Activated CD4-positive, alpha-beta T cell treated with anti-CD3 and anti-CD28 coated beads, Interleukin-2, Interleukin-4, amounts not matched to agents 100 ng/mL and 50 ng/mL, durations not matched to agents 16 hours and 8 hours (primary cell): ENCODE measurements around the gene ENDOU.
A peak's percentile ranks its signal among the peaks of the same experiment; 100 is the strongest.

Source experiments
- DNase-seq: peaks from one replicate; pipeline ENCODE4 v3.0.0-alpha.2; 2020; ENCODE audit warnings: low spot score

The ENDOU gene

GRCh38 chr12:47721431-47721973 lies 3.8 kb downstream of the ENDOU start:
- DNase-seq: no peak

- DNase-seq: no peak
These were observed 6.8 kb downstream of the ENDOU start for GRCh38 chr12:47718531-47718930.

GRCh38 chr12:47717443-47718193 lies 7.7 kb downstream of the ENDOU start:
- no peak for DNase-seq

- DNase-seq: no peak
These were observed 8.2 kb downstream of the ENDOU start for GRCh38 chr12:47717046-47717442.

- DNase-seq: no peak
These were observed 9.3 kb downstream of the ENDOU start for GRCh38 chr12:47715877-47716548.

- peak; percentile 78 for DNase-seq
These were observed 9.9 kb downstream of the ENDOU start for GRCh38 chr12:47715393-47715876.

- no peak for DNase-seq
These were observed 10.4 kb downstream of the ENDOU start for GRCh38 chr12:47714826-47715386.

GRCh38 chr12:47712171-47712570 lies 13.1 kb downstream of the ENDOU start:
- no peak for DNase-seq

GRCh38 chr12:47711448-47711847 lies 13.8 kb downstream of the ENDOU start:
- DNase-seq: no peak

GRCh38 chr12:47710278-47710677 lies 15.0 kb downstream of the ENDOU start:
- DNase-seq: no peak

- DNase-seq: no peak
These were observed 15.6 kb downstream of the ENDOU start for GRCh38 chr12:47709671-47710070.

GRCh38 chr12:47709237-47709636 lies 16.1 kb downstream of the ENDOU start:
- no peak for DNase-seq

- DNase-seq: no peak
These were observed 17.3 kb downstream of the ENDOU start for GRCh38 chr12:47707905-47708543.

- no peak for DNase-seq
These were observed 17.9 kb downstream of the ENDOU start for GRCh38 chr12:47707355-47707754.

GRCh38 chr12:47705566-47706425 lies 19.5 kb downstream of the ENDOU start, which contains the start of gene RPAP3:
TSS of gene RPAP3 (minus strand) at chr12:47706030. CDS start at chr12:47702840, 3,190 bp downstream.
- peak; percentile 98 for DNase-seq

- no peak for DNase-seq
These were observed 20.1 kb downstream of the ENDOU start for GRCh38 chr12:47705229-47705565.

GRCh38 chr12:47704719-47705118 lies 20.6 kb downstream of the ENDOU start:
- no peak for DNase-seq

GRCh38 chr12:47700263-47700662 lies 25.0 kb downstream of the ENDOU start:
- no peak for DNase-seq

GRCh38 chr12:47698631-47699030 lies 26.7 kb downstream of the ENDOU start:
- no peak for DNase-seq

- DNase-seq: no peak
These were observed 27.2 kb downstream of the ENDOU start for GRCh38 chr12:47698055-47698454.

- DNase-seq: no peak
These were observed 36.1 kb downstream of the ENDOU start for GRCh38 chr12:47689215-47689614.
